Measurements from ENCODE around the gene TTLL13.
"Not testable (repeated sequence)": the region's sequence is repeated elsewhere in the genome, so short reads cannot be mapped to it uniquely, and the experiment has no call there.

Gene TTLL13

DNA sequence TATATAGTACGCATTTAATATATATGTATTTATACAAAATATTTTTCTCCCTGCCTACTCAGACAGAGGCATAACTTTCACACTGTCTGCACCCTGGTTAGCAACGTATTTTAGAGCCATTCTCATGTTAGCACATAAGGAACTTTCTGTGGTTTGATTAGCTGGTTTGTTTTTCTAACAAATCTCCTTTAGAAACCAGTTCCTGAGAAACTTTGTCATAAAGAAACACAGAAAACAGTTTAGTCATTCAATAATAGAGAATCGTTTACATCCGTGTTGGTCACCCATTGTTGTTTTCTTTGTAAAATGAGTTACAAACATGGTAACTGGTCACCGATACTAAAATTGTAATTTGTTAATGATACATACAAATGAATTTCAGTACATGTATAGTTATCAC lies 10.2 kb downstream of the TTLL13 start:
- no peak for TF ChIP-seq CTCF (IDR thresholded peaks at IDR 0.05; ENCODE audit: insufficient read depth, low read depth, low read length, missing control alignments)
- DNase-seq (ENCODE audit: low read depth): no peak
- H3K4me3 ChIP-seq (ENCODE audit: low read length): no peak overlapping the region

DNA sequence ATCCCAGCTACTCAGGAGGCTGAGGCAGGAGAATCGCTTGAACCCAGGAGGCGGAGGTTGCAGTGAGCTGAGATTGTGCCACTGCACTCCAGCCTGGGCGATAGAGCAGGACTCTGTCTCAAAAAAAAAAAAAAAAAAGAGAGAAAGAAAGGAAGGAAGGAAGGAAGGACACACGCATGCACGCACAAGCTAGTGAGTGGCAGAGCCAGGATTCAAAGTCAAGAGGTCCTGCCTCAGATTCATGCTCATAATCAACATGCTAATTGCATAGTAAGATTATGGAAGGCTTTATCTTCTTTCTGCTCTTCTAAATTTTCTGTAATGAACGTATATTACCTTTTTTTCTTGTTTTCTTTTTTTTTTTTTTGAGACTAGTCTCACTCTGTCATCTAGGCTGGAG lies 11.4 kb downstream of the TTLL13 start:
- not testable (repeated sequence) for DNase-seq (ENCODE audit: low read depth); H3K4me3 ChIP-seq (ENCODE audit: low read length)

DNA sequence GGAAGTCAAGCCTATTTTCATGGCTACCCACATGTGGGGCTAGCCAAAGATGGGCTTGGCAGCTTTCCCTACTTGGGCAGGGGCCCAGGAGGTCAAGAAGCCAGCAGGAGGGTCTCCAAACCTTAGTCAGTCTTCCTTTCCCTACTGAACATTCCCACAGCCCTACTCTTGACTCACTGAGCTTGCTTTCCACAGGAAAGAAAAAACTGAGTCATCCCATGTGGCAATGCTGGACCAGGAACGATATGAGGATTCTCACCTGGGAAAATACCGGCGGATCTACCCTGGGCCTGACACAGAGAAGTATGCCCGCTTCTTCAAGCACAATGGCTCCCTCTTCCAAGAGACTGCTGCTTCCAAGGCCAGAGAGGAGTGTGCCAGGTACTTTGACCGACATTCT lies 12.5 kb downstream of the TTLL13 start:
- peak; percentile 89 for DNase-seq (ENCODE audit: low read depth)
- H3K4me3 ChIP-seq (ENCODE audit: low read length): no peak overlapping the region
- TF ChIP-seq CTCF (IDR thresholded peaks at IDR 0.05; ENCODE audit: insufficient read depth, low read depth, low read length, missing control alignments): no peak

- H3K4me3 ChIP-seq (ENCODE audit: low read length): no peak overlapping the region
- no peak for DNase-seq (ENCODE audit: low read depth)
- TF ChIP-seq CTCF (IDR thresholded peaks at IDR 0.05; ENCODE audit: insufficient read depth, low read depth, low read length, missing control alignments): no peak
These were observed 13.1 kb downstream of the TTLL13 start for GRCh38 chr15:90262426-90262825.

DNA sequence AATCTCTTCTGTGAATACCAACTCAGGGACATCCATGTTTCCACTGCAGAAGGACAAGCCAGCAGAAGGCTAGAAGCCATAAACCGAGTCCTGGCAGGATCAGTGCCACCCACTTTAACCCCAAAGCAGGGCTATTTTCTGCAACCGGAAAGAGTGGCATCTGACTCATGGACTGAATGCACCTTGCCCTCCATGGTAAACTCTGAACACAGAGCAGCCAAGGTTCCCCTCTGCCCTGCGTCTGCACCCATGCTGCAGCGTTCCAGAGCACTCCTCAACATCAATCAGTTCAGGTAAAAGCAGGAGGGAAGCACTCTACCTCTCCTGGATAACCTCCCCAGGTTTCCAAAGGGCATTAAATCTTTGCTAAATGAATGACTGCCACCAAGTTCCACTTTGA lies 15.3 kb downstream of the TTLL13 start:
- peak overlapping the region; percentile 90 for H3K4me3 ChIP-seq (ENCODE audit: low read length)
- TF ChIP-seq CTCF (IDR thresholded peaks at IDR 0.05; ENCODE audit: insufficient read depth, low read depth, low read length, missing control alignments): no peak
- DNase-seq (ENCODE audit: low read depth): peak; percentile 24

GRCh38 chr15:90265271-90266060 lies 16.1 kb downstream of the TTLL13 start, which contains the start of gene NGRN:
Gene NGRN (plus strand): TSS chr15:90265672. CDS start chr15:90265713, 41 bp downstream.
- no peak for TF ChIP-seq CTCF (IDR thresholded peaks at IDR 0.05; ENCODE audit: insufficient read depth, low read depth, low read length, missing control alignments)
- H3K4me3 ChIP-seq (ENCODE audit: low read length): peak within 1 kb of the TSS; percentile 90
- DNase-seq (ENCODE audit: low read depth): peak; percentile 92

- DNase-seq (ENCODE audit: low read depth): peak; percentile 47
- no peak for TF ChIP-seq CTCF (IDR thresholded peaks at IDR 0.05; ENCODE audit: insufficient read depth, low read depth, low read length, missing control alignments)
- H3K4me3 ChIP-seq (ENCODE audit: low read length): peak overlapping the region; percentile 90
These were observed 16.7 kb downstream of the TTLL13 start for GRCh38 chr15:90266061-90266431.
